Stimulated activated CD4-positive, alpha-beta T cell treated with anti-CD3 and anti-CD28 coated beads, Interleukin-12 subunit alpha, Interleukin-12 subunit beta, amount 100 ng/mL, for 48 hours (primary cell): ENCODE data around the gene VAMP7.
"Not testable (repeated sequence)": the region's sequence is repeated elsewhere in the genome, so short reads cannot be mapped to it uniquely, and the experiment has no call there.

Source experiments
- DNase-seq, 3 donors: peaks; one replicate each; pipeline ENCODE4 v3.0.0-alpha.2; 2020; ENCODE audit warnings: low read depth in 2 of 3, low spot score in 1 of 3

Gene VAMP7

GRCh38 chrX:155986995-155987394 lies 105.8 kb downstream of the VAMP7 start:
- not testable (repeated sequence) for DNase-seq

GRCh38 chrX:155988859-155989258 lies 107.7 kb downstream of the VAMP7 start:
- no peak for DNase-seq
